ENCODE data around the gene ZNF423. TPM values are rescaled to one million over a fixed set of nuclear protein-coding genes. Genes with fewer than 3 reads are reported as not detected.

Gene ZNF423
- total RNA-seq, 1 donor from 2014 or later = 7.3 TPM

GRCh38 chr16:49550666-49551065, 305.2 kb downstream of the ZNF423 start:
- DNase-seq (ENCODE audit: low spot score in 2 of 2) = no peak
- no peak for FAIRE-seq

- FAIRE-seq = no peak
- no peak for DNase-seq (ENCODE audit: low spot score in 2 of 2)
Observed at GRCh38 chr16:49550140-49550539, 305.8 kb downstream of the ZNF423 start.

- DNase-seq (ENCODE audit: low spot score in 2 of 2) (no peak), FAIRE-seq (no peak)
Observed at GRCh38 chr16:49548325-49548970, 307.5 kb downstream of the ZNF423 start.

- DNase-seq (ENCODE audit: low spot score in 2 of 2) (no peak), FAIRE-seq (no peak)
Observed at GRCh38 chr16:49547448-49547847, 308.5 kb downstream of the ZNF423 start.

GRCh38 chr16:49546735-49547134, 309.2 kb downstream of the ZNF423 start:
- no peak for DNase-seq (ENCODE audit: low spot score in 2 of 2)
- FAIRE-seq = no peak

GRCh38 chr16:49545741-49546448, 310.0 kb downstream of the ZNF423 start:
- DNase-seq (ENCODE audit: low spot score in 2 of 2) = no peak
- FAIRE-seq = no peak

GRCh38 chr16:49545243-49545642, 310.7 kb downstream of the ZNF423 start:
- DNase-seq (ENCODE audit: low spot score in 2 of 2) = no peak
- FAIRE-seq = no peak

- no peak for DNase-seq (ENCODE audit: low spot score in 2 of 2)
- no peak for FAIRE-seq
Observed at GRCh38 chr16:49544828-49545227, 311.1 kb downstream of the ZNF423 start.

GRCh38 chr16:49543631-49543946, 312.3 kb downstream of the ZNF423 start:
- DNase-seq (ENCODE audit: low spot score in 2 of 2) (no peak), FAIRE-seq (no peak)

- no peak for DNase-seq (ENCODE audit: low spot score in 2 of 2)
- no peak for FAIRE-seq
Observed at GRCh38 chr16:49542946-49543630, 312.8 kb downstream of the ZNF423 start.

GRCh38 chr16:49542391-49542891, 313.5 kb downstream of the ZNF423 start:
- DNase-seq (ENCODE audit: low spot score in 2 of 2) (no peak), FAIRE-seq (no peak)

GRCh38 chr16:49540836-49541235, 315.1 kb downstream of the ZNF423 start:
- DNase-seq (ENCODE audit: low spot score in 2 of 2) = no peak
- FAIRE-seq = no peak

GRCh38 chr16:49539758-49540157, 316.2 kb downstream of the ZNF423 start:
- FAIRE-seq (no peak), DNase-seq (ENCODE audit: low spot score in 2 of 2) (no peak)

- FAIRE-seq = no peak
- DNase-seq (ENCODE audit: low spot score in 2 of 2) = no peak
Observed at GRCh38 chr16:49537924-49538459, 317.9 kb downstream of the ZNF423 start.

- DNase-seq (ENCODE audit: low spot score in 2 of 2) (no peak), FAIRE-seq (no peak)
Observed at GRCh38 chr16:49534901-49535610, 320.9 kb downstream of the ZNF423 start.

GRCh38 chr16:49533422-49533821, 322.5 kb downstream of the ZNF423 start:
- no peak for DNase-seq (ENCODE audit: low spot score in 2 of 2)
- FAIRE-seq = no peak

GRCh38 chr16:49532873-49533272, 323.0 kb downstream of the ZNF423 start:
- no peak for FAIRE-seq

GRCh38 chr16:49531931-49532840, 323.7 kb downstream of the ZNF423 start:
- DNase-seq (ENCODE audit: low spot score in 2 of 2) (no peak), FAIRE-seq (no peak)

More at GRCh38 chr16:49532873-49533272, 323.0 kb downstream of the ZNF423 start:
- DNase-seq (ENCODE audit: low spot score in 2 of 2) = no peak

GRCh38 chr16:49531425-49531824, 324.5 kb downstream of the ZNF423 start:
- no peak for DNase-seq (ENCODE audit: low spot score in 2 of 2)
- FAIRE-seq = no peak
